Ovary (tissue), 9 donors: ENCODE data around the gene FOXP1. TPM values are rescaled to one million over a fixed set of nuclear protein-coding genes. Genes with fewer than 3 reads are reported as not detected.

Source experiments
- DNase-seq, 5 donors: peaks; one replicate each; pipeline ENCODE4 v3.0.0-alpha.2; 2019 to 2020
- H3K27ac ChIP-seq, 2 donors: fragments of 200-600 bp; one replicate each; pipeline versions ENCODE4 v1.5.1 to v1.8.0; 2019 to 2022
- H3K27me3 ChIP-seq: fragments of 200-600 bp; one replicate; pipeline ENCODE4 v1.8.0; 2022
- H3K36me3 ChIP-seq: fragments of 200-600 bp; sonication (generic); one replicate; pipeline ENCODE4 v1.5.1; 2019
- H3K4me1 ChIP-seq: one replicate; pipeline ENCODE4 v1.8.1; 2013; ENCODE audit warnings: mild to moderate bottlenecking, moderate library complexity; ENCODE audit not compliant: insufficient read depth
- H3K4me3 ChIP-seq: fragments of 200-600 bp; sonication (generic); one replicate; pipeline ENCODE4 v1.5.1; 2017
- H3K9me3 ChIP-seq, 2 donors: fragments of 200-600 bp in 1 of 2; sonication (generic) in 1 of 2; one replicate each; pipeline versions ENCODE4 v1.5.1 to v1.8.1; 2013 to 2019; ENCODE audit warnings: mild to moderate bottlenecking in 1 of 2, moderate library complexity in 1 of 2
- CTCF ChIP-seq, 3 donors: fragments of 450-650 bp in 2 of 3; fragments of 200-600 bp in 1 of 3; IDR thresholded peaks; one replicate each; pipeline versions ENCODE4 v1.5.1 to v1.8.0; 2016 to 2022; ENCODE audit warnings: antibody characterized with exemption in 3 of 3, mild to moderate bottlenecking in 1 of 3
- EP300 ChIP-seq: sonication (generic); formaldehyde crosslinking; IDR thresholded peaks from one replicate; pipeline ENCODE4 v1.6.1; 2017; ENCODE audit warnings: antibody characterized with exemption
- POLR2A ChIP-seq: fragments of 450-650 bp; IDR thresholded peaks from one replicate; pipeline ENCODE4 v1.6.1; 2017; ENCODE audit warnings: antibody characterized with exemption, mild to moderate bottlenecking, moderate library complexity
- WGBS, 3 donors: extraction: QIAGEN DNeasy Blood & Tissue Kit in 1 of 3; methylation state at CpG; one replicate each; pipeline versions ENCODE4 v1.1.5 to v1.1.7; 2013 to 2017; 5-methylcytosine and 5-hydroxymethylcytosine counted together
- intact Hi-C, 4 donors: fragments of 100-400 bp; cut with DNase I; formaldehyde crosslinking; loops; one replicate each; pipeline versions ENCODE4 v1.11.0 to v1.15.1; 2022 to 2023
- polyA plus RNA-seq, 2 donors: library from polyadenylated mRNA; stranded (reverse); fragments of 200-250 nt in 1 of 2; fragments of 350-450 nt in 1 of 2; fragmentation: Illumina TruSeq in 1 of 2; extraction: RNeasy Lipid Tissue Mini Kit (QIAGEN cat#74804) in 1 of 2; gene quantifications; one replicate each; pipeline ENCODE4 v1.2.3, GENCODE V29; 2013 to 2014
- total RNA-seq, 7 donors: library from RNA; depleted of rRNA in 2 of 7; stranded (reverse); fragments of >200 nt in 2 of 7; fragmentation: NEBNext Ultra II Directional in 3 of 7; extraction: Animal tissue kit (Norgen Biotek cat#: 25700) in 3 of 7; gene quantifications; one replicate each; pipeline versions ENCODE4 v1.1.0 to v1.2.4, GENCODE V29; 2016 to 2023
- donor health status: DM: no; HTN: no; CAD: no; lungs with moderate emphysema.
- donor health status: DM: no; HTN: no; CAD: no.
- donor health status: Bipolar disorder and iron deficiency.
- donor health status: DM: yes; HTN: yes; CAD: no.
- donor health status: DM: no; HTN: no; CAD: no.
- donor health status: DM: yes; HTN: yes; CAD: no.

Gene FOXP1
- total and polyA plus RNA-seq, 9 donors, result 31.7 to 126 (median 114) TPM

GRCh38 chr3:71461749-71462483, 121.6 kb downstream of the FOXP1 start:
- TF ChIP-seq CTCF (IDR thresholded peaks at IDR 0.05) (no peak), POLR2A (no peak), EP300 (no peak)
- intact Hi-C loops, result no loop called here
- no peak for DNase-seq
- Histone ChIP-seq H3K4me3 (no peak overlapping the region), H3K4me1 (peaks cover 1% of the 10 kb centered on the region), H3K9me3 (no peaks in the 10 kb centered on the region), H3K27me3 (no peaks in the 10 kb centered on the region), H3K36me3 (no peaks in the 10 kb centered on the region), H3K27ac (no peak overlapping the region)
- WGBS, 3 donors, result 87 to 91% (median 88%) methylated on average over 9 of the region's 9 CpGs

- intact Hi-C loops, result no loop called here
- no peaks in the 10 kb centered on the region for H3K9me3 ChIP-seq
- DNase-seq, result no peak
- peaks cover 2% of the 10 kb centered on the region for H3K4me1 ChIP-seq
- no peaks in the 10 kb centered on the region for H3K27me3 ChIP-seq
- WGBS, 3 donors, result 87 to 96% (median 90%) methylated on average over 9 of the region's 9 CpGs
- no peaks in the 10 kb centered on the region for H3K36me3 ChIP-seq
- H3K4me3 ChIP-seq, result no peak overlapping the region
- H3K27ac ChIP-seq, result no peak overlapping the region
- TF ChIP-seq CTCF (IDR thresholded peaks at IDR 0.05) (no peak), POLR2A (no peak), EP300 (no peak)
Measured at GRCh38 chr3:71461114-71461513, 122.4 kb downstream of the FOXP1 start.

GRCh38 chr3:71458895-71459294, 124.6 kb downstream of the FOXP1 start:
- H3K4me1 ChIP-seq, result peaks cover 2% of the 10 kb centered on the region
- 89 to 92% (median 91%) methylated on average over 1 of the region's 1 CpG for WGBS, 3 donors
- no peak for TF ChIP-seq POLR2A
- TF ChIP-seq EP300, result no peak
- no peak for TF ChIP-seq CTCF (IDR thresholded peaks at IDR 0.05)
- no peaks in the 10 kb centered on the region for H3K27me3 ChIP-seq
- no peaks in the 10 kb centered on the region for H3K9me3 ChIP-seq
- H3K36me3 ChIP-seq, result no peaks in the 10 kb centered on the region
- H3K4me3 ChIP-seq, result no peak overlapping the region
- H3K27ac ChIP-seq, result no peak overlapping the region
- no peak for DNase-seq
- intact Hi-C loops, result no loop called here

- TF ChIP-seq CTCF (IDR thresholded peaks at IDR 0.05) (no peak), EP300 (no peak), POLR2A (no peak)
- no peaks in the 10 kb centered on the region for H3K27me3 ChIP-seq
- no peak for DNase-seq
- no peaks in the 10 kb centered on the region for H3K36me3 ChIP-seq
- WGBS, 3 donors, result 24 to 37% (median 35%) methylated on average over 1 of the region's 1 CpG
- intact Hi-C loops, result no loop called here
- peaks cover 2% of the 10 kb centered on the region for H3K4me1 ChIP-seq
- H3K9me3 ChIP-seq, result no peaks in the 10 kb centered on the region
- no peak overlapping the region for H3K27ac ChIP-seq
- H3K4me3 ChIP-seq, result no peak overlapping the region
Measured at GRCh38 chr3:71456826-71457225, 126.7 kb downstream of the FOXP1 start.
